Mammary microvascular endothelial cell (primary cell): ENCODE results near the gene RAB17. TPM values are rescaled to one million over a fixed set of nuclear protein-coding genes. Genes with fewer than 3 reads are reported as not detected.

ENCODE experiments used
- total RNA-seq: library from RNA; depleted of rRNA; stranded (reverse); fragments of >200 nt; gene quantifications from 2 replicates; pipeline ENCODE4 v1.2.3, GENCODE V29; 2015

RAB17 gene, protein sequence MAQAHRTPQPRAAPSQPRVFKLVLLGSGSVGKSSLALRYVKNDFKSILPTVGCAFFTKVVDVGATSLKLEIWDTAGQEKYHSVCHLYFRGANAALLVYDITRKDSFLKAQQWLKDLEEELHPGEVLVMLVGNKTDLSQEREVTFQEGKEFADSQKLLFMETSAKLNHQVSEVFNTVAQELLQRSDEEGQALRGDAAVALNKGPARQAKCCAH
- total RNA-seq: 0.49 and 0.87 TPM in 2 replicates

DNA sequence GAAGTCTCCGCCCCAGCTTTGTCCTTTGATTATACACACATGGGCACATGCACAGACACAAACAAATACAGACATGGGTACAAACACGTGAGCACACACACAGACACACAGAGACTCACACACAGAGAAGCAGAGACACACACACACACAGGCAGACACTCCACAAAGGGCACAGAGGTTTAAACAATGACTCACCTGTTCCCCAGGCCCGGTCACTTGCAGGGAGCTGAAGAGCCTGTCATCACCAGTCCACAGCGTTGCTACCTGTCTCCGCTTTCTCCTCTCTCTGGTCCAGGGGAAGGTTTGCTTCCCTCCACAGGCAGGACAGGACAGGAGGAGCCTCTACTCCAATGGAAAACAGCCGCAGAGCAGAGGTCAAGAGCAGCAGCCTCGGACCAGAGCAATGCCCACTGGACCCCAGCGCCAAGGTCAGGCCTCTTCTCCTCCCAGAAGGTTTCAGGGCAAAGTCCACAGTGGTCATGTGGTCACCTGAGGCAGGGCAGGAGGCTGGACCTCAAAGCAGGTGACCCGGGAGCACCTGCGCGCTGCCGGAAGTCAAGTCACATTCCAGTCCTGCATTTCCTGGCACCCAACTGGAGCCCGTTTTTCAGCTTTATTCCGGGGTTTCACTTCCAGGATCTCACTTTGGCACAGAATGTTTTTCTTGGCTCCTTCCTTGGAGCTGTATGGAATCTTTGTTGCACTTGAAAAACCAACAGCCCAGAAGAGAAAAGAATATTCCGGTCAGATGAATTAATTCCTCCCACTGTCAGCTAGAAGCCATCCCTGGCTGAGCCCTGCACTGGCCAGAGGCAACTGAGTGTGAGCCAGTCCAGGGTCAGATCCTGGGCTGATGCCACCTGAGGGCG lies at the start of gene RAB17:
RAB17 (minus strand) TSS at position 463 of the 869 bp plus-strand sequence. CDS start 4,580 bp downstream, outside the sequence.

DNA sequence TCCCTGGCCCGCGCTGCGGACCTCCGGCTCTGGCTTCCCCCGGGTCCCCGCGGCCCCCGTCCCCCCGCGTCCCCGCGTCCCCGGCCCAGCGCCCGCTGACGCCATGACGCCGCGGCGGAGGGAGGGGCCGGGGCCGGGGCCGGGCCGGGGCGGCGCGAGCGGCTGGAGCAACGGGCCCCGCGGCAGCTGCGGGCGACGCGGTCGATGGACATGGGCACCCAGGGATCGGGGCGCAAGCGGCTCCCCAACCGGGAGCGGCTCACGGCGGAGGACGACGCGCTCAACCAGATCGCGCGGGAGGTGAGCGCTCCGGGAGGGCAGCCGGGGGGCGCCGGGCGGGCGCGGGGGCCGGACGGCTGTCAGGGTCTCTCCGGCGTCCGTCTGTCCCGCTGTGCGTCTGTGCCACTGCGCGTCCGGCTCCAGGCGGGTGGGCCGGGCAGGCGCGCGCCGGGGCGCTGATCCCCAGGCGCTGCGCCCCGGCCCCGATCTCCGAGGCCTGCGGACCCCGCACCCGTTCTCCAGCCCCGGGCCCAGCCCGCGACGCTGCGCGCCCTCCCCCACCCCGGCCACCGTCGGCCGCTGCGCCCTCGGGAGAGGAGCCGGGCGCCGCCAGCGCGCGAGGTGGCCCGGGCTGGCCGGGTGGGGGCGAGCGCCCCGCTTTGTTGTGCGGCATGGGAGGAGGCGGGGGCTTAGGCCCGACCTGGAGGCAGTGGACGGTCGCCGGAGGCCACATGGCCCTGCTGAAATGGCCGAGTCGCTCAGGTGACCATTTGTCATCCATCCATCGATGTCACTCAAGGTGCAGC lies 37.1 kb upstream of the RAB17 start, which contains the start of gene LRRFIP1:
LRRFIP1 (plus strand) TSS at position 147 of the 806 bp plus-strand sequence; CDS start at position 205, 58 bp downstream.

DNA sequence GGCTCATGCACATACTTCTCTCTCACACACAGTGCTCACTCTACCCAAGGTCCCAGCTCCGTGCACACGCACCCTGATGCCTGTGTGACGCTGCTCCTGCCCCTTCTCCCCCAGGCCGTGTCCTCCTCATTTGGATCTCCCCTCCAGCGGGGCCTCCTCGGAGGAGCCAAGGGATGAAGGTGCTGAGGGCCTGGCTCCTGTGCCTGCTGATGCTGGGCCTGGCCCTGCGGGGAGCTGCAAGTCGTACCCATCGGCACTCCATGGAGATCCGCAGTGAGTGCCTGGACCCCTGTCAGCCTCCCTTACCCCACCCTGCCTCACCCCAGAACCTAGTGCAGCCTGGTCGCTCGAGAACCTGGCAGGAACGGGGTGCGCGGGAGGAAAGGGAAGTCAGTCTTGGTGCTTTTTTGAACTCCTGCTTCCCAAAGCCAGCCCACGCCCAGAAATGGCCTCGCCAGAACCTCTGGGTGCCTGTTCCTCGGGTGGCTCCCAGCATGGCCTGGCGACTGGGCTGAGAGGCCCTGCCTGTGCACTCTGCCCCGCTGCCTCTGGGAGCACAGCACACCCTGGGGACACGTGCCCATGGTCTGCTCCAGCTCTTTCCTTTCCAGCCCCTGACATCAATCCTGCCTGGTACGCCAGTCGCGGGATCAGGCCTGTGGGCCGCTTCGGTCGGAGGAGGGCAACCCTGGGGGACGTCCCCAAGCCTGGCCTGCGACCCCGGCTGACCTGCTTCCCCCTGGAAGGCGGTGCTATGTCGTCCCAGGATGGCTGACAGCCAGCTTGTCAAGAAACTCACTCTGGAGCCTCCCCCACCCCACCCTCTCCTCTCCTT lies 23.9 kb downstream of the RAB17 start, which contains the start of gene PRLH:
PRLH (plus strand) TSS at position 174 of the 835 bp plus-strand sequence; CDS start at position 174, 0 bp downstream.

Other genes with a start within 250 kb of the RAB17 start
- 3.0 and 4.3 TPM in 2 replicates for gene COL6A3, start 176.6 kb downstream of the RAB17 start, total RNA-seq
- not detected in 2 replicates for gene MLPH, start 103.5 kb downstream of the RAB17 start, total RNA-seq
- not detected in 2 replicates for gene PRLH, start 24.2 kb downstream of the RAB17 start, total RNA-seq
- gene LRRFIP1, start 36.9 kb upstream of the RAB17 start, total RNA-seq: 159 and 170 TPM in 2 replicates
- 0.10 and 0.20 TPM in 2 replicates for gene RBM44, start 208.0 kb upstream of the RAB17 start, total RNA-seq